ENCODE results near the gene USH2A. TPM values are rescaled to one million over a fixed set of nuclear protein-coding genes. Genes with fewer than 3 reads are reported as not detected.

The USH2A gene
- polyA plus RNA-seq, 1 donor from 2014 or later = 0.17 TPM

DNA sequence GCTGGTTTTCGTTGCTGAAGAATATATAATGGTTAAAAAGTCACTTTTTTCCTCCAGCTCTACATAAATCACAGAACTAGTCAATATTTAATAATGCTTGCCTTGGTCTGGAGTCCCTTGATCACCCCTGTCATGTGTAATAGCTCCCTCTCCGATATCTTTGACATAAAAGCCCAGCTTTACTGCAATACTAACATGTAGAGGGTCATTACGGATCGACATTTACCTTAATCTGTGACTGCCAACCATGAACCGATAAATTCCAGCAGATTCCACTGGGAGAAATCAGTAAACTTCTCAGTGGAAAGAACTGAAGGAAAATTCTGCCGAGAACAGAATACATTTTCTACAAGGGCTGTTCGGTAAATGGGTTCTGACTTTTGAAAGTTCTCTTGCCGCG lies 459.6 kb downstream of the USH2A start:
- H3K4me3 ChIP-seq (ENCODE audit: low read length) = peak overlapping the region; percentile 17
- H3K4me2 ChIP-seq (ENCODE audit: low read length) = no peak overlapping the region
- no peak overlapping the region for H3K9ac ChIP-seq (ENCODE audit: low read length)
- H3K36me3 ChIP-seq (ENCODE audit: insufficient read depth, low read length) = no peaks in the 10 kb centered on the region
- no peaks in the 10 kb centered on the region for H3K79me2 ChIP-seq (replicated peaks; ENCODE audit: insufficient read depth, low read length)
- H3K27ac ChIP-seq (ENCODE audit: low read length) = peak overlapping the region; percentile 51
- H3K9me3 ChIP-seq (ENCODE audit: low read length) = no peaks in the 10 kb centered on the region
- H3K9me2 ChIP-seq (ENCODE audit: insufficient read depth, low read length) = no peaks in the 10 kb centered on the region
- no peak overlapping the region for H2AFZ ChIP-seq (ENCODE audit: low read depth, low read length)
- TF ChIP-seq EP300 (conservative IDR thresholded peaks at IDR 0.05; ENCODE audit: poor library complexity, severe bottlenecking) (no peak), RAD21 (conservative IDR thresholded peaks at IDR 0.05) (peak; percentile 19), MXI1 (conservative IDR thresholded peaks at IDR 0.05; ENCODE audit: poor library complexity, severe bottlenecking) (no peak)
- TF ChIP-seq, protein P1, sequence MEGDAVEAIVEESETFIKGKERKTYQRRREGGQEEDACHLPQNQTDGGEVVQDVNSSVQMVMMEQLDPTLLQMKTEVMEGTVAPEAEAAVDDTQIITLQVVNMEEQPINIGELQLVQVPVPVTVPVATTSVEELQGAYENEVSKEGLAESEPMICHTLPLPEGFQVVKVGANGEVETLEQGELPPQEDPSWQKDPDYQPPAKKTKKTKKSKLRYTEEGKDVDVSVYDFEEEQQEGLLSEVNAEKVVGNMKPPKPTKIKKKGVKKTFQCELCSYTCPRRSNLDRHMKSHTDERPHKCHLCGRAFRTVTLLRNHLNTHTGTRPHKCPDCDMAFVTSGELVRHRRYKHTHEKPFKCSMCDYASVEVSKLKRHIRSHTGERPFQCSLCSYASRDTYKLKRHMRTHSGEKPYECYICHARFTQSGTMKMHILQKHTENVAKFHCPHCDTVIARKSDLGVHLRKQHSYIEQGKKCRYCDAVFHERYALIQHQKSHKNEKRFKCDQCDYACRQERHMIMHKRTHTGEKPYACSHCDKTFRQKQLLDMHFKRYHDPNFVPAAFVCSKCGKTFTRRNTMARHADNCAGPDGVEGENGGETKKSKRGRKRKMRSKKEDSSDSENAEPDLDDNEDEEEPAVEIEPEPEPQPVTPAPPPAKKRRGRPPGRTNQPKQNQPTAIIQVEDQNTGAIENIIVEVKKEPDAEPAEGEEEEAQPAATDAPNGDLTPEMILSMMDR (IDR thresholded peaks at IDR 0.05; ENCODE audit: poor library complexity, severe bottlenecking) = no peak
- TF ChIP-seq, protein P2, sequence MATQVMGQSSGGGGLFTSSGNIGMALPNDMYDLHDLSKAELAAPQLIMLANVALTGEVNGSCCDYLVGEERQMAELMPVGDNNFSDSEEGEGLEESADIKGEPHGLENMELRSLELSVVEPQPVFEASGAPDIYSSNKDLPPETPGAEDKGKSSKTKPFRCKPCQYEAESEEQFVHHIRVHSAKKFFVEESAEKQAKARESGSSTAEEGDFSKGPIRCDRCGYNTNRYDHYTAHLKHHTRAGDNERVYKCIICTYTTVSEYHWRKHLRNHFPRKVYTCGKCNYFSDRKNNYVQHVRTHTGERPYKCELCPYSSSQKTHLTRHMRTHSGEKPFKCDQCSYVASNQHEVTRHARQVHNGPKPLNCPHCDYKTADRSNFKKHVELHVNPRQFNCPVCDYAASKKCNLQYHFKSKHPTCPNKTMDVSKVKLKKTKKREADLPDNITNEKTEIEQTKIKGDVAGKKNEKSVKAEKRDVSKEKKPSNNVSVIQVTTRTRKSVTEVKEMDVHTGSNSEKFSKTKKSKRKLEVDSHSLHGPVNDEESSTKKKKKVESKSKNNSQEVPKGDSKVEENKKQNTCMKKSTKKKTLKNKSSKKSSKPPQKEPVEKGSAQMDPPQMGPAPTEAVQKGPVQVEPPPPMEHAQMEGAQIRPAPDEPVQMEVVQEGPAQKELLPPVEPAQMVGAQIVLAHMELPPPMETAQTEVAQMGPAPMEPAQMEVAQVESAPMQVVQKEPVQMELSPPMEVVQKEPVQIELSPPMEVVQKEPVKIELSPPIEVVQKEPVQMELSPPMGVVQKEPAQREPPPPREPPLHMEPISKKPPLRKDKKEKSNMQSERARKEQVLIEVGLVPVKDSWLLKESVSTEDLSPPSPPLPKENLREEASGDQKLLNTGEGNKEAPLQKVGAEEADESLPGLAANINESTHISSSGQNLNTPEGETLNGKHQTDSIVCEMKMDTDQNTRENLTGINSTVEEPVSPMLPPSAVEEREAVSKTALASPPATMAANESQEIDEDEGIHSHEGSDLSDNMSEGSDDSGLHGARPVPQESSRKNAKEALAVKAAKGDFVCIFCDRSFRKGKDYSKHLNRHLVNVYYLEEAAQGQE (IDR thresholded peaks at IDR 0.05; ENCODE audit: borderline replicate concordance) = peak; percentile 59
- no peaks in the 10 kb centered on the region for H3F3A ChIP-seq (ENCODE audit: insufficient read depth, low read length, poor library complexity, severe bottlenecking)
- no peaks in the 10 kb centered on the region for H4K20me1 ChIP-seq (ENCODE audit: insufficient read depth)
- no peaks in the 10 kb centered on the region for H3K27me3 ChIP-seq (ENCODE audit: insufficient read depth, low read depth, low read length)

GRCh38 chr1:215963040-215963439 lies 460.2 kb downstream of the USH2A start:
- H3K9ac ChIP-seq (ENCODE audit: low read length) = no peak overlapping the region
- no peaks in the 10 kb centered on the region for H3K79me2 ChIP-seq (replicated peaks; ENCODE audit: insufficient read depth, low read length)
- H3K4me3 ChIP-seq (ENCODE audit: low read length) = peak overlapping the region; percentile 17
- H2AFZ ChIP-seq (ENCODE audit: low read depth, low read length) = no peak overlapping the region
- no peaks in the 10 kb centered on the region for H3K9me2 ChIP-seq (ENCODE audit: insufficient read depth, low read length)
- H3K36me3 ChIP-seq (ENCODE audit: insufficient read depth, low read length) = no peaks in the 10 kb centered on the region
- H3F3A ChIP-seq (ENCODE audit: insufficient read depth, low read length, poor library complexity, severe bottlenecking) = no peaks in the 10 kb centered on the region
- H3K27me3 ChIP-seq (ENCODE audit: insufficient read depth, low read depth, low read length) = no peaks in the 10 kb centered on the region
- H3K27ac ChIP-seq (ENCODE audit: low read length) = peak overlapping the region; percentile 51
- no peak for TF ChIP-seq SMC3 (conservative IDR thresholded peaks at IDR 0.05; ENCODE audit: poor library complexity)
- no peak for TF ChIP-seq TAF1 (IDR thresholded peaks at IDR 0.05; ENCODE audit: low read depth)
- TF ChIP-seq, protein P1 (IDR thresholded peaks at IDR 0.05; ENCODE audit: poor library complexity, severe bottlenecking) = no peak
- no peak for TF ChIP-seq EZH2 (IDR thresholded peaks at IDR 0.05; ENCODE audit: borderline replicate concordance, insufficient read depth, low read length, poor library complexity, severe bottlenecking)
- TF ChIP-seq POLR2AphosphoS5 (IDR thresholded peaks at IDR 0.05) = no peak
- TF ChIP-seq MXI1 (conservative IDR thresholded peaks at IDR 0.05; ENCODE audit: poor library complexity, severe bottlenecking) = no peak
- no peak for TF ChIP-seq EP300 (conservative IDR thresholded peaks at IDR 0.05; ENCODE audit: poor library complexity, severe bottlenecking)
- no peak for TF ChIP-seq RAD21 (conservative IDR thresholded peaks at IDR 0.05)
- TF ChIP-seq, protein P2 (IDR thresholded peaks at IDR 0.05; ENCODE audit: borderline replicate concordance) = no peak
- no peaks in the 10 kb centered on the region for H4K20me1 ChIP-seq (ENCODE audit: insufficient read depth)
- no peak overlapping the region for H3K4me2 ChIP-seq (ENCODE audit: low read length)
- H3K9me3 ChIP-seq (ENCODE audit: low read length) = no peaks in the 10 kb centered on the region
